ENCODE measurements around the gene E2F3. TPM values are rescaled to one million over a fixed set of nuclear protein-coding genes. Genes with fewer than 3 reads are reported as not detected.

The E2F3 gene
- total RNA-seq, 1 experiment from 2014 or later: 35.7 TPM

- Histone ChIP-seq H2BK15ac (ENCODE audit: low read depth, low read length) (no peak overlapping the region), H3T11ph (ENCODE audit: low read length) (no peak overlapping the region), H3K27ac (ENCODE audit: insufficient read length, low read depth, low read length) (peak overlapping the region; percentile 63), H3K23me2 (ENCODE audit: insufficient read length, low read depth, low read length, poor library complexity, severe bottlenecking) (no peaks in the 10 kb centered on the region), H3K56ac (ENCODE audit: insufficient read length, low read depth, low read length) (no peak overlapping the region), H3K4ac (ENCODE audit: low read depth, low read length) (no peak overlapping the region), H4K8ac (replicated peaks; ENCODE audit: insufficient read length, low read depth, low read length) (no peak overlapping the region), H2BK120ac (ENCODE audit: low read depth, low read length, poor library complexity, severe bottlenecking) (no peak overlapping the region), H2AFZ (ENCODE audit: low read length) (no peak overlapping the region), H3K4me2 (ENCODE audit: insufficient read depth, insufficient read length, low read length) (peak overlapping the region; percentile 29), H3K79me1 (ENCODE audit: insufficient read depth, low read depth, low read length, poor library complexity, severe bottlenecking) (peaks cover 9% of the 10 kb centered on the region), H3K23ac (ENCODE audit: insufficient read length, low read depth, low read length) (no peak overlapping the region), H4K5ac (ENCODE audit: insufficient read length, low read depth, low read length) (no peak overlapping the region), H3K9ac (ENCODE audit: extremely low read depth, insufficient read length, low read length) (no peak overlapping the region), H3K9me3 (ENCODE audit: control insufficient read depth, low read depth, low read length) (no peaks in the 10 kb centered on the region), H3K18ac (ENCODE audit: insufficient read length, low read depth, low read length) (no peak overlapping the region), H3K79me2 (ENCODE audit: insufficient read depth, low read length) (peaks cover 18% of the 10 kb centered on the region; the same call in 1 of the 2 replicates), H3K14ac (ENCODE audit: insufficient read depth, low read length) (no peak overlapping the region), H2BK5ac (ENCODE audit: insufficient read length, low read length) (no peak overlapping the region), H3K27me3 (ENCODE audit: insufficient read depth, low read length) (no peaks in the 10 kb centered on the region), H2BK20ac (ENCODE audit: low read depth, low read length, poor library complexity, severe bottlenecking) (no peak overlapping the region), H4K91ac (ENCODE audit: insufficient read length, low read depth, low read length) (no peak overlapping the region), H2BK12ac (ENCODE audit: insufficient read length, low read depth, low read length) (peak overlapping the region; percentile 36), H2AK5ac (ENCODE audit: insufficient read length, low read length) (no peak overlapping the region), H4K20me1 (ENCODE audit: control insufficient read depth, insufficient read depth, insufficient read length) (no peaks in the 10 kb centered on the region), H3K4me1 (ENCODE audit: insufficient read depth, low read length) (peaks cover 17% of the 10 kb centered on the region; the same call in 1 of the 2 replicates)
- Mint-ChIP-seq H3K36me3 (ENCODE audit: insufficient read depth in 1 of 3, low read depth in 3 of 3) (peaks cover 24 to 34% (median 33%) of the 10 kb centered on the region in 3 experiments), H3K9me3 (peaks cover 8% of the 10 kb centered on the region in 2 experiments), H3K4me3 (peak overlapping the region in 1 of 2 experiments; percentile 39; a peak in 2 of 5 replicates), H3K27me3 (ENCODE audit: low read depth) (no peaks in the 10 kb centered on the region), H3K4me1 (peaks cover 40 to 53% of the 10 kb centered on the region in 2 experiments), H3K27ac (peak overlapping the region; percentile 47 to 94 (median 94); a peak in 6 of 7 replicates)
- no peak for DNase-seq
- no CpG with 5 or more reads among the region's 4 CpGs for WGBS (ENCODE audit: extremely low coverage, insufficient read length, low lambda C conversion rate)
- TF ChIP-seq CTCF (conservative IDR thresholded peaks at IDR 0.05): no peak
These were observed 65.8 kb downstream of the E2F3 start for GRCh38 chr6:20467437-20467836.

Measured in H9 (cell line).